PC-3 (cell line): ENCODE measurements around the gene SUSD2. TPM values are rescaled to one million over a fixed set of nuclear protein-coding genes. Genes with fewer than 3 reads are reported as not detected.
A peak's percentile ranks its signal among the peaks of the same experiment; 100 is the strongest.
"Not testable (repeated sequence)": the region's sequence is repeated elsewhere in the genome, so short reads cannot be mapped to it uniquely, and the experiment has no call there.

ENCODE experiments used
- ATAC-seq: fragments of 200-7000 bp; cut with Tn5 transposase; 2 replicates; pipeline ENCODE4 v1.9.1; 2020; ENCODE audit warnings: mild to moderate bottlenecking, moderate library complexity
- BruUV-seq: library from RNA; stranded (reverse); fragments of 400-500 nt; replicated peaks from 2 replicates; lab custom pipeline; 2021; lab: Mats Ljungman, UMichigan
- CTCF ChIA-PET: fragments of 300-600 bp; sonication (Branson Sonifier 250); formaldehyde crosslinking; loops from one replicate; lab custom pipeline; 2022; ENCODE audit warnings: antibody characterized with exemption; lab: Charles Lee
- POLR2A ChIA-PET: fragments of 300-600 bp; sonication (Branson Sonifier 250); formaldehyde crosslinking; loops from one replicate; lab custom pipeline; 2022; ENCODE audit warnings: antibody characterized with exemption; ENCODE audit not compliant: unreplicated experiment; lab: Charles Lee
- DNase-seq: peaks from one replicate; pipeline ENCODE4 v3.0.0-alpha.2; 2015
- H2AFZ ChIP-seq: fragments of 300-600 bp; sonication (generic); 2 replicates; pipeline ENCODE4 v1.6.0; 2016; ENCODE audit warnings: antibody characterized with exemption, low read length
- H3F3A ChIP-seq: fragments of 300-600 bp; sonication (generic); one replicate; pipeline ENCODE4 v1.6.0; 2017; ENCODE audit warnings: antibody characterized with exemption, low read length, control low read depth, mild to moderate bottlenecking; ENCODE audit not compliant: unreplicated experiment
- H3K27ac ChIP-seq: fragments of 300-600 bp; sonication (generic); 2 replicates; pipeline ENCODE4 v1.5.1; 2016; ENCODE audit warnings: mild to moderate bottlenecking, low read length
- H3K27me3 ChIP-seq: fragments of 300-600 bp; sonication (generic); 2 replicates; pipeline ENCODE4 v1.6.1; 2016; ENCODE audit warnings: low read length, mixed read lengths
- H3K36me3 ChIP-seq: fragments of 300-600 bp; sonication (generic); 2 replicates; pipeline ENCODE4 v1.6.1; 2016; ENCODE audit warnings: low read depth, mixed run types, low read length, mixed read lengths
- H3K4me1 ChIP-seq: fragments of 300-600 bp; sonication (generic); 2 replicates; pipeline ENCODE4 v1.5.1; 2016; ENCODE audit warnings: low read length; ENCODE audit not compliant: insufficient read depth
- H3K4me2 ChIP-seq: fragments of 300-600 bp; sonication (generic); 2 replicates; pipeline ENCODE4 v1.6.0; 2016; ENCODE audit warnings: low read length
- H3K4me3 ChIP-seq: fragments of 300-600 bp; sonication (generic); 2 replicates; pipeline ENCODE4 v1.5.1; 2016; ENCODE audit warnings: mild to moderate bottlenecking, low read length, mixed read lengths
- H3K79me2 ChIP-seq: fragments of 300-600 bp; sonication (generic); 2 replicates; pipeline ENCODE4 v1.6.1; 2017; ENCODE audit warnings: low read length, mixed read lengths
- H3K9ac ChIP-seq: fragments of 300-600 bp; sonication (generic); 2 replicates; pipeline ENCODE4 v1.6.0; 2016; ENCODE audit warnings: mild to moderate bottlenecking, low read length
- H3K9me2 ChIP-seq: fragments of 300-600 bp; sonication (generic); replicated peaks from 2 replicates; pipeline ENCODE4 v1.6.1; 2016; ENCODE audit warnings: mixed run types, low read length, mixed read lengths
- H3K9me3 ChIP-seq: fragments of 300-600 bp; sonication (generic); 2 replicates; pipeline ENCODE4 v1.6.1; 2016; ENCODE audit warnings: low read length, mixed read lengths
- H4K20me1 ChIP-seq: fragments of 300-600 bp; sonication (generic); 2 replicates; pipeline ENCODE4 v1.6.1; 2016; ENCODE audit warnings: low read length, mixed read lengths
- CTCF ChIP-seq: fragments of 300-600 bp; sonication (generic); conservative IDR thresholded peaks from 2 replicates; pipeline ENCODE4 v1.5.1; 2017; ENCODE audit warnings: antibody characterized with exemption, low read depth, mild to moderate bottlenecking, low read length
- EZH2 ChIP-seq: fragments of 300-600 bp; sonication (generic); IDR thresholded peaks from one replicate; pipeline ENCODE4 v1.6.1; 2017; ENCODE audit warnings: antibody characterized with exemption, mild to moderate bottlenecking, low read length; ENCODE audit not compliant: unreplicated experiment
- EZH2phosphoT487 ChIP-seq: fragments of 300-600 bp; sonication (generic); IDR thresholded peaks from 2 replicates; pipeline ENCODE4 v1.6.1; 2018; ENCODE audit warnings: mild to moderate bottlenecking, antibody characterized with exemption, low read length, borderline replicate concordance
- intact Hi-C: fragments of 100-400 bp; cut with micrococcal nuclease; formaldehyde crosslinking; loops from 2 replicates; pipeline ENCODE4 v1.9.0; 2023
- total RNA-seq: library from RNA; depleted of rRNA; stranded (reverse); fragments of >200 nt; gene quantifications from 2 replicates; pipeline ENCODE4 v1.2.3, GENCODE V29; 2014

Gene SUSD2
- total RNA-seq, 1 experiment from 2014 or later, result 1.3 TPM

- ATAC-seq (no peak), DNase-seq (no peak)
- Histone ChIP-seq H3K4me2 (no peak overlapping the region), H3K27me3 (no peaks in the 10 kb centered on the region), H3K9ac (peak overlapping the region; percentile 81), H2AFZ (no peak overlapping the region), H3K9me2 (no peaks in the 10 kb centered on the region), H4K20me1 (no peaks in the 10 kb centered on the region), H3K4me3 (no peak overlapping the region), H3F3A (peaks cover 8% of the 10 kb centered on the region), H3K79me2 (no peaks in the 10 kb centered on the region), H3K9me3 (no peaks in the 10 kb centered on the region), H3K27ac (peak overlapping the region; percentile 98), H3K4me1 (peaks cover 47% of the 10 kb centered on the region), H3K36me3 (no peaks in the 10 kb centered on the region)
- BruUV-seq, result no TSS peak
- ChIA-PET POLR2A (no interaction called here), CTCF (no interaction called here)
- TF ChIP-seq CTCF, result no peak
- TF ChIP-seq EZH2, result no peak
- no peak for TF ChIP-seq EZH2phosphoT487
- intact Hi-C loops, result loop anchor here (5.0 kb wide), 1 partner anchor 38 kb away; the partner anchor contains the start of gene GGT5
Measured at GRCh38 chr22:24209016-24209415, 27.7 kb downstream of the SUSD2 start.

GRCh38 chr22:24209687-24210086, 28.4 kb downstream of the SUSD2 start:
- TF ChIP-seq EZH2, result no peak
- TF ChIP-seq CTCF, result no peak
- TF ChIP-seq EZH2phosphoT487, result no peak
- Histone ChIP-seq H2AFZ (no peak overlapping the region), H3K9me2 (no peaks in the 10 kb centered on the region), H3K27ac (peak overlapping the region; percentile 98), H3K4me1 (peaks cover 42% of the 10 kb centered on the region), H3K9ac (no peak overlapping the region), H3K4me3 (no peak overlapping the region), H3F3A (peaks cover 8% of the 10 kb centered on the region), H3K27me3 (no peaks in the 10 kb centered on the region), H3K36me3 (no peaks in the 10 kb centered on the region), H3K4me2 (no peak overlapping the region), H3K9me3 (no peaks in the 10 kb centered on the region), H4K20me1 (no peaks in the 10 kb centered on the region), H3K79me2 (no peaks in the 10 kb centered on the region)
- ATAC-seq (no peak), DNase-seq (no peak)
- ChIA-PET POLR2A (no interaction called here), CTCF (no interaction called here)
- no TSS peak for BruUV-seq
- intact Hi-C loops, result loop anchor here (5.0 kb wide), 1 partner anchor 38 kb away; the partner anchor contains the start of gene GGT5

- H3K4me3 ChIP-seq, POLR2A ChIA-PET, H3K4me2 ChIP-seq, H3K9me3 ChIP-seq, H3K27me3 ChIP-seq, H3K9me2 ChIP-seq, H3F3A ChIP-seq, BruUV-seq, H3K79me2 ChIP-seq, H4K20me1 ChIP-seq, H2AFZ ChIP-seq, intact Hi-C loops, H3K36me3 ChIP-seq, ATAC-seq, DNase-seq, H3K9ac ChIP-seq, H3K27ac ChIP-seq, CTCF ChIA-PET: not testable (repeated sequence)
- peaks cover 35% of the 10 kb centered on the region for H3K4me1 ChIP-seq
Measured at GRCh38 chr22:24210409-24210808, 29.1 kb downstream of the SUSD2 start.

GRCh38 chr22:24211716-24212115, 30.4 kb downstream of the SUSD2 start:
- H3K9me3 ChIP-seq, ATAC-seq, H3F3A ChIP-seq, H3K4me3 ChIP-seq, intact Hi-C loops, H3K36me3 ChIP-seq, DNase-seq, H3K79me2 ChIP-seq, H3K9me2 ChIP-seq, H3K4me2 ChIP-seq, BruUV-seq, H3K27me3 ChIP-seq, CTCF ChIA-PET, H2AFZ ChIP-seq, H3K27ac ChIP-seq, POLR2A ChIA-PET, H4K20me1 ChIP-seq, H3K9ac ChIP-seq: not testable (repeated sequence)
- peaks cover 26% of the 10 kb centered on the region for H3K4me1 ChIP-seq

GRCh38 chr22:24213111-24213510, 31.8 kb downstream of the SUSD2 start:
- H3F3A ChIP-seq, H3K9ac ChIP-seq, H2AFZ ChIP-seq, H3K4me2 ChIP-seq, H3K4me3 ChIP-seq, H3K27ac ChIP-seq, CTCF ChIA-PET, H3K9me2 ChIP-seq, H3K79me2 ChIP-seq, H3K36me3 ChIP-seq, H4K20me1 ChIP-seq, POLR2A ChIA-PET, H3K27me3 ChIP-seq, ATAC-seq, H3K9me3 ChIP-seq, DNase-seq, BruUV-seq, intact Hi-C loops: not testable (repeated sequence)
- H3K4me1 ChIP-seq, result peaks cover 15% of the 10 kb centered on the region
